Stimulated activated CD8-positive, alpha-beta memory T cell treated with anti-CD3 and anti-CD28 coated beads, Interleukin-15, amount 100 ng/mL, for 24 hours (primary cell): Measurements from ENCODE around the gene PRLH.

Source experiments
- DNase-seq: peaks from one replicate; pipeline ENCODE4 v3.0.0-alpha.2; 2020; ENCODE audit warnings: low read depth

The PRLH gene

DNA sequence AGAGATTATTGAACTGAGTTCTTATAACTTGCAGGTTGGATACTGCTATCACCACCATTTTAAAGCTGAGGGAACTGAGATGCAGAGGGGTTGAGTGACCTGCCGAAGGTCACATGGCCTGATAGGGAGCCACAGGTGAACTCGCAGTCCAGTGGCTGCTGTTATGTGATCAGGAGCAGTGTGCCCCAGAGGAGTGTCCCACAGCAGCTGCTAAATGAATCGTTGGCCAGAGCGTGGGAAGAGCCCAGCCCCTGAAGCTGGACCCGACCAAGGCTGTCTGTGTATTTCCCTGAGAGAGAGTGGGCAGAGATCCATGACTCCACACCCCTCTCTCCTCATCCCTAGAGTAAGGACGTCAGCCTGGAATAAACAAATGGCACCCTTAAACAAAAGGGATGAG, 26.7 kb upstream of the PRLH start:
- no peak for DNase-seq

DNA sequence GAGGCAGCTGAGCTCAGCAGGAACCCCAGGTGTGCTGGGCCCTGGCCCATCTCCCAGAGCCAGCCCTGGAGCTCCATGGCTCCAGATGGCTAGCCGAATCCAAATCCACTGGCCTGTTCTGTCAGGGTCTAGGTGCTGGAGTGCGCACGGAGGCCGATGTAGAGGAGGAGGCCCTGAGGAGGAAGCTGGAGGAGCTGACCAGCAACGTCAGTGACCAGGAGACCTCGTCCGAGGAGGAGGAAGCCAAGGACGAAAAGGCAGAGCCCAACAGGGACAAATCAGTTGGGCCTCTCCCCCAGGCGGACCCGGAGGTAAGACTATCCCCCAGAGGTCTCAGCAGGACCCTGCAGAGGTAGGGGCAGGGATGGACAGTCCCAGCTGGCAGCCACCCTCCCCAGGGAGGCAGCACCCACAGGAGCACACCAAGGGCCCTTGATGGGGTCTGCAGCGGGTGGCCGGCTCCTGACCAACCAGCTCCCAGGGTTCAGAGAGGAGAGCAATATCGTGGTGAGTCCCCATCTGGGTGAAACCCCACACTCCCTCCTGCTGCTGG, 26.1 kb upstream of the PRLH start:
- DNase-seq: no peak

DNA sequence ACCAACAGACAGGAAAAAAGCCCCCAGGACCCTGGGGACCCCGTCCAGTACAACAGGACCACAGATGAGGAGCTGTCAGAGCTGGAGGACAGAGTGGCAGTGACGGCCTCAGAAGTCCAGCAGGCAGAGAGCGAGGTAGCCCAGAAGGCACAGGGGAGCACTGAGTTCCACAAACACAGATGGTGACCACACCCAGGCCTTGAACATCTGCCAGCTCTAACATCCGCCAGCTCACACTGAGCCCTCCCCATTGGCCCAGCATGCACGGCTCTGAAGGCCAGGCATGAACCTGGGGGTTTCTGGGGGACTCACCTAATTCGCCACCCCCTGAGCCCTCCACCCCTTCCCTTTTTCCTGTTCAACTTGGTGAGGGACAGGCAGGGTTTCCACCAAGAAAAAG, 25.6 kb upstream of the PRLH start:
- no peak for DNase-seq

DNA sequence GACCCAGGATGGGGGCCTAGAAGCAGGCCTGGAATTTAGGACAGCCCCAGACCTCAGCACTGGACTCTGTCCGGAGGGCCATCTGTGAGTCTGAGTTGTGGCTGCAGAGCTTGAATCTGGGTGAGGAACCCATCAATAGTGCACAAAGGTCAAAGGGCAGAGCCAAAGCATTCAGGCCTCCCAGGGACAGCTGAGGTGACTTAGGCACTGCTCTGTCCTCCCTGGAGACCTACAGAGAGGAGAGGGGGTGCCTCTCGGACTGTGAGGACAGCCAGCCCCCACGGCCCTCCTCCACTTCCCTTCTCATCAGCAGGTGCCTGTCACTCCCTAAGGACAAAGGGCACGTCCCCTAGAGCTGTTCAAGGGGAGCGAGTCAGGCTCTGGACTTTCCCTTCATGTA, 25.1 kb upstream of the PRLH start:
- no peak for DNase-seq

DNA sequence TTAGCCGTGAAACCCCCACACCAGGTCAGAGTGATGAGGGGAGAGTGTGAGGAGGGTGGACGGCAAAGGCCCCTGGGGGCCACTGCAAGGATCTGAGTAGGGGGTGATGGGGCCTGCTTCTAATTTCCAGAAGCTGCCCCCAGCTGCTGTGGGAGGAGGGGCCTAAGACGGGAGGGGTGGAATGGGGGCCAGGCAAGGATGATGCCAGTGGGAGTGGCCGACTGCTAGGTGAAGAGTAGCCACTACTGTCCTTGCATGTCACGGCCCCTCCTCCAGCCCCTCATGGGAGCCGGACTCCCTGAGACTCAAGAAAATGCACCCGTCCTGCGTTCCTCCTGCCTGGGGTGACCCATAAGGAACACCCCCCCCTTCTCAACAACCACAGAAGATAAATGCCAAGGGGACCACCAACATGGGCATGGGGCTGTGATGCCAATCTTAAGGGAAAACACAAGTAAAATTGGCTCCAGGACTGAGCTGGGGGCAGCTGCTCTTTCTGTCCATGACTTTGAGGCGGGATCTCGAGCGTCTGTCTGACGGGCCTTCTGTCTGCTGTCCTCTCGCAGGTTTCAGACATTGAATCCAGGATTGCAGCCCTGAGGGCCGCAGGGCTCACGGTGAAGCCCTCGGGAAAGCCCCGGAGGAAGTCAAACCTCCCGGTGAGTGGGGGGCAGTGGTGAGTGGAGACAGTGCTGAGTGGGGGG, 24.2 kb upstream of the PRLH start:
- DNase-seq: no peak

DNA sequence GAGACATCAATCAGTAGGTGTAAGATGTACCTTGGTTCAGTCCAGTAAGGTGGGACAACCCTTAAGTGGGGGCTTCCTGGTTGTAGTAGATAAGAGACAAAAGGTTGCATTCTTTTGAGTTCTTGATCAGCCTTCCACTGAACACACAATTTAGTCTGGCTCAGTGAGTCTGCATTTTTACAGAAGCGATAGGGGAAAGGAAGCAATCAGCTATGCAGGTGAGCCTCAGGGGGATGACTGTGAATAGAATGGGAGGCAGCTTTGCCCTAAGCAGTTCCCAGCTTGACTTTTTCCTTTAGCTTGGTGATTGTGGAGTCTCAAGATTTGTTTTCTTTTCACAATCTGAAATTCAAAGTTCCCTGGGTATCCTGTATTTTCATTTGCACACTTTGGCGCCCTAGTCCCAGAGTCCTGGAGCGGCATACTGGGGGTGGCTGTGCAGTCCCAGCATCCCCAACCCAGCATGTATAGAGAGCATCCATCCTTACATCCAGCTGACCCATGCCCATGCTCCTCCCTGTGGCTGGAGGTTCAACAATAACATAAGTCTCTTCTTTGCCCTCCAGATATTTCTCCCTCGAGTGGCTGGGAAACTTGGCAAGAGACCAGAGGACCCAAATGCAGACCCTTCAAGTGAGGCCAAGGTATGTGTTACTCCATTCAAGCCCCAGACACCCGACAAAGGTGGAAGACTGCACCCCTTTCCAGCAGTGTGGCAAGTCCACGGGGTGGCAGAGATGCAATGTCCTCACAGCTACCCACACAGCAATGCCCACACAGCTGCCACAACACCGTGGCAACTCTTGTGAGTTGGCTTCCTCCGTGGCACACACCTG, 20.1 kb upstream of the PRLH start:
- no peak for DNase-seq

DNA sequence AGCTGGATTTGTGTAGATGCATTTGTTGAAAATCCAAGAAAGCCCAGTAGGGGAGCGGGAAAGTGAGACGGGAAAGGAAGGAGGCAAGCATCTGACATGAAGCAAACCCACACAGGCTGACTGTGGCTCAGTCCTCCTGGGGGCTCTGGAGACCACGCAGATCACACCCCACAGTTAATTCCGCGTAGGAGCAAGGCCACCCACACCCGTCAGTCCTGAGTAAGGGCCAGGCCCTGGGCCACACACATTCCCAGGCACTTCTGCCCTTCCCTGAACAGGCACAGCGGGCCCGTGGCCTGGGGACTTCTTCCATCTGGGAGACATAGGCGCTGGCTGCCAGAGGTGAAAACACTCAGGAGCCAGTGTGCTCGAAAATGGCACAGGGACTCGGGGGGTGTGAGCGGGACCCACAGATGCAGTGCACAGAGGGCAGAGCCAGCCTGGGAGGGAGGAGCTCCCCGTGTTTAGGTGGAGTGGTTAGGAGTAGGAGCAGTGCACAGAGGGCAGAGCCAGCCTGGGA, 19.4 kb upstream of the PRLH start:
- no peak for DNase-seq

DNA sequence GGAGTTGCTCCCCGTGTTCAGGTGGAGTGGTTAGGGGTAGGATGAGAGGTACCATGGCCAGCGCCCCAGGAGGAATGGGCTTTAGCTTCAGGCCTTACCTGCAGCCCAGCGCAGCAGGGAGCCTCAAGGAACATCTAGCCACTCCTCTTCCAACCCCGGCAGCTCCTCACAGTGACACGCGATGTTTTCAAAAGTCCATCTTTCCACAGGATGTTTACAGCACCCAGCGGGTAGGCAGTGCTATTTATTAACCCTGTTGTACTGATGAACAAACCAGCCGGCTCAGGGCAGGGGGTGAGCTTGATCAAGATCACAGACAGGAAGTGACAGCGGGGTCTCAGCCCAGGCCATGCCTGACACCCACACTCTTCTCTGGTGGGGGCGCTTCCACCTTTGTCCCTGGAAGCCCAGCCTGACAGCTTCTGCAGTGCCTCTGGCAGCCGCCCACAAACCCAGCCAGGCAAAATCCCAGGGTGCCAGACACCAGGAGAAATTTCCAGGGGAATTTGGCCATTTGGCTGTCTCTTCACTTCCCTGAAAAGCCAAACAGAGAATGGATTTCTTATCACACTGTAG, 18.4 kb upstream of the PRLH start:
- DNase-seq: no peak

DNA sequence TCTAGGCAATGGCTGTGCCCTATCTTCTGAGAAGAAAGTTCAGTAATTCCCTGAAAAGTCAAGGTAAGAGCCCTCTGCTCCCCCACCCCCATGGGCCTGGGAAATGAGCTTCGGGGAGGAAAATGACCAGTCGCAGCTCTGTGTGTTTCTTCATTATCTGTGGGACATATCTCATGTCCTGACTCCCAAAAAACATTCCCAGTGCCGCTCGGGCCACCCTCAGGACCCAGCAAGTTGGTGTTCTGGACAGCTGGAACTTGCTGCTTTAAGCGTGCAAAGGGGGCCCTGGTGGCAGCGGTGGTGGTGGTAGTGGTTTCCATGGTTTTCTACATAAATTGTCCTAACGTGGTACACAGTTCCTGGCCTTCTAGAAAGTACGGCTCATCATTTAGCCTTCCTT, 17.2 kb upstream of the PRLH start:
- DNase-seq: no peak

DNA sequence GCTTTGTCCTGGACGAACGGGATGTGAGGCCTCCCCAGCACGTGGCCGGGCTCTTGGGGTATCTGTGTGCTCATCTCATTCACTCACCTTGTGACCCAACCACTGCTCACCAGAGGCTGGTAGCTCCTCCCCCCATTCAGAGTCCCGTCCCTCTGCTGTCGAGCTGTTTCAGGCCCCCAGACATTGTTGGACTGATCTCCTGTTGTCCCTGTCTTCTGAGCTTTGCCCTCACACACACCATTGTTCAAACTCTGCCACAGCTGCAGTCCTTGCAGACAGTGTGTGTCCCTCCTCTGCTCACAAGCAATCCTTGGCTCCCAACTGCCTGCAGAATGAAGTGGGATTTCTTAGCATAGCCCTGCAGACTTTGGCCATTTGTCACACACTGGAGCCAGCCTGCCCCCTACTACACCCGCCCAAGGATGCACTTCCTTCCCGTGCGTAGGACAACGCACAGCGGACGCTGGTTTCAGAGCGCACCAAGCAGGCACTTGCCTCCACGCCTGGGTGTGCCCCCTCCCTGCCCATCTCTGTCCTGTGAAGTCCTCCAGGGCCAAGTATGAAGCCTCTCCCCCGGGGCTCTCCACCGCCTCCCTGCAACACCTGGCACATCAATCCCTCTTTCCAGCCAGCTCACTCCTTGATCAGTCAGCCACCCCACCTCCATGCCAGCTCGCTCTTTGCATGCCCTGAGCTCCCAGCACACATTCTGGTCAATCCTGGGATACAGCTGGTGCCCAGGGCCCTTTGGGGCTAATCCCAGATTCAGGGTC, 16.5 kb upstream of the PRLH start:
- no peak for DNase-seq

DNA sequence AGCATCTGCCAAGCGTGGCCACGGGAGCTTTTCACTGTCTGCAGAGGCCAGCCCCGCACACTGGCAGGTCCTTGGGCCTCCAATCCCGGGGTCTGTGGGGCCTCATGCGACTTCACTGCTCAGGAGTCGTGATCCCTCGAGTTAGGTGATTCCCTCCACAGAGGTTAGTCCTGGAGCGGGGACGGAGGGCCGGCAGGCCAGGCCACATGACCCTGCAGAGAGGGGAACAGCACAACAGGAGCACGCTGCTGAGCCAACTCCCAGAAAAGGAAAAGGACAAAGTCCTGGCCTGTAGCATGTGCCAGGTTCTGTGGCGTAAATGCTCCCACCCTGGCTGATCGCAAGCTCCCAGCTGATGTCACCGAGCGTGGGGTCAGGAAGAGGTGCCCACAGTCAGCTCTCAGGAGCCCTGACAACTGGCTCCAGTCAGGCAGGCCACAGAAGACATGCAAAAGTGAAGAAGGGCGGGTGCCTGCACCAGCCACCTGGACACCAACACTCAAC, 15.3 kb upstream of the PRLH start:
- DNase-seq: no peak

DNA sequence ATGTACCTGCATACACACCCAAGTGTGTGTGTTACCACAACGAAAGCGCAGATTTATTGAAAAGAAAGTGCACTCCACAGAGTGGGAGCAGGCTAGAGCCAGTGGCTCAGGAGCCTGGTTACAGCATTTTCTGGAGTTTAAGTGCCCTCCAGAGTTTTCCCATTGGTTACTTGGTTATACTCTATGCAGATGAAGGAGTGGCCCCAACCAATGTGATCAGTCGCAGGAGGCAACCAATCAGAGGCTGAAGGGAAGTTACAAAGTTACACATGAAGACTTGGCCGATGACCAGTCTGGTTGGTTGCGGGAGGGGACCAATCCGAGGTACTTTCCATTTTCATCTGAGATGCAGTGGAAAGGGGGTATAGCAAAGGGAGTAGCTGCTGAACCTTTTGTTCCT, 13.5 kb upstream of the PRLH start:
- no peak for DNase-seq

DNA sequence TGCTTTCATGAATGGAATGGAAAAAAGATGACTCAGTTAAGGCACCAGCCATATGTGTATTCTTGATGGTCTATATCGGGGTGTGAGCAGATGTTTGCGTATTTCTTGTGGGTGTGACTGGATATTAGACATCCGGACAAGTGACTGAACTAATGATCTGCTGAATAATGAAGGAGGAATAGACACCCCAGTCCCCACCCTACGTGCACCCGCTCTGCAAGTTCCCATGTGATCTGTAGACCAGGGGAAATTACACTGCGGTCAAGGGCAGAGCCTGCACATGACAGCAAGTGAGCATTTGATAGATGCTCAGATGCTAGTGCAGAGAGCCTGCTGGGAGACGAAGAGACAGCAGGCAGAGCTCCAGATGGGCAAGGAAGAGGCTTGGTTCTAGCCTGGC, 12.4 kb upstream of the PRLH start:
- DNase-seq: no peak

DNA sequence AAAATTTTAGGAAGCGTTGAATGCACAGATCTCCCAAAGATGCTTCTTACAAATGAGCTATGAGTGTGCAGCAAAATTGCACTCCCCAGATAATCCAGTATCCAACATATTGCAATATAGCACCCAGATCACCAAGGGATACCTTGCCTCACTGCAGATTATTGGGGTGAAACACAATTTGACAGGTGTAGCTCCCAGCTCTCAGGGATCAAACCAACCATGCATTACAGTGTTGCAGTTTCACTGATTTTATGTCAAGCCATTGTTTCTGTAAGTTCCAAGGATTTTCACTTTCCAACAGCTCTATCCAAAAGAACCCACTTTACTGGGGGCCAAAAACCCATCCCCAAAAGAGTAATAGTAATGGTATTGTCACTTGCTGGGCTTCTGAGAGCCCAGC, 10.8 kb upstream of the PRLH start:
- no peak for DNase-seq

DNA sequence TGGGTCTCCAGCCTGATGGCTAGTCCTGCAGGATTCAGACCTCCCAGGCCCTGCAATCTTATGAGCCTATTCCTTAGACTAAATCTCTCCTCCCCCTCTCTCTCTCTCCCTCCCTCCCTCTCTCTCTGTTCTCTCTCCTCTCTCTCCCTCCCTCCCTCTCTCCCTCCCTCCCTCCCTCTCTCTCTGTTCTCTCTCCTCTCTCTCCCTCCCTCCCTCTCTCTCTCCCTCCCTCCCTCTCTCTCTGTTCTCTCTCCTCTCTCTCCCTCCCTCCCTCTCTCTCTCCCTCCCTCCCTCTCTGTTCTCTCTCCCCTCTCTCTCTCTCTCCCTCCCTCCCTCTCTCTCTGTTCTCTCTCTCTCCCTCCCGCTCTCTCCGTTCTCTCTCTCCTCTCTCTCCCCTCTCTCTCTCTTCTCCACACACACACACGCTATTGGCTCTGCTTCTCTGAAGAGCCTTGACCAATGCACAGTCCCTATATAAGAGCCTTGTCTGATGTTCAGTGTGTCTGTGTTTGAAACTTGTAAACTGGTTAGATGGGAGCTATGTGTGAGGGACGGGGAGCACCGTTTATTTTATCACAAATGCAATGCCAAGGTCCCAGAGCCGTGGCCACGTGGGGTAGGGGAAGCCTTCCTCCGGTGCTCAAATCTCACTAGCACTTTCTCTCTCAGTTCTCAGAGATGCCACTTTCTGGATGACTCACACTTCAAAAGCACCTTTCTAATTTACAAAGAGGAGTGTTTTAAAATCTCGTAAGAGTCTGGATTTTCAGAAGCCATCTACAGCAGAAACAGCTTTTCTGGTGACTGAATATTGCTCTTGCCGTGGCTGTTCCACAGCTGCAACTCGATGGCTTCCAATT, 9.4 kb upstream of the PRLH start:
- no peak for DNase-seq

DNA sequence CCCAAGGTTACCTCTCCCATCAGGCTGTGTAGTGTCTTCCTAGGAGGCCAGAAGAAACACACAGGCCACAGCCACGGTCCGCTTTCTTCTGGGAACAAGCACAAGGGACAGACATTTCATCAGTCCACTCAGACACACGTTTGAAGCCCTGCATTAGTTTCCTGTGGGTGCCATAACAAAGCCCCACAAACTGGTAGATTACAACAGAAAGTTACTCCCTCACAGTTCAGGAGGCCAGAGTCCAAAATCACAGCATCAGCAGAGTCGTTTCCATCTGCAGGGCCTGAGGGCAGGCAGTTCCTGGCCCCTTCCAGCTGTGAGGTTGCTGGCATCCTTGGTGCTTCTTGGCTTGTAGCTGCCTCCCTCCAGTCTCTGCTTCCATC, 8.8 kb upstream of the PRLH start:
- no peak for DNase-seq

DNA sequence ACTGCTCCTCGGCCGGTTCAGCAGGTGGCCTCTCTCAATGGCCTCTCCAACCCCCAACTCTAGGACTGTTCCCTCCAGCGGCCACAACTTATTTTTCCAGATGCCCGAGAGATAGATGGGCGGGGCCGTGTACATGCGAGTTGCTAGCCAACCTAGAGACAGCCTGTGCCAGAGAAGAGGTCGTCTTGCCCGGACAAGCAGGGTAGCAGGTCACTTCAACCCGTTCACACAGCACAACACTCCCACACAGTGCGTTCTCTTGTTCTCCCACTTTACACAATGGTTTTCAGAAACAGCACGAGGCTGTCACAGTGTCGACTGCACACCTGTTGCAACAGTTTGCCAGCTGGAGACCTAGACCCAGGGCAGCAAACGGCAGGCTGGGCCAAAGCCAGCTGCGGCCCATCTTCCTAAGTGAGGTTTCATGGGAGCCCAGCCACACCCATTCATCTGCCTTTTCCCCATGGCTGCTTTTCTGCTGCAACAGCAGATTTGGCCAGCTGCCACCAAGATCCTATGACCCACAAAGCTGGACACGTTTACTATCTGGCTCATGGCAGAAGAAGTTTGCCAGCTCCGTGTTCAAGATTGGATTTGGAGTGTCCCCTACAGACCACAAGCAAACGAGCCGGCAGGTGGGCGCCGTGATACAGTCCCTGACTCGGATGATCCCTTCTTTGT, 7.3 kb upstream of the PRLH start:
- DNase-seq: no peak

DNA sequence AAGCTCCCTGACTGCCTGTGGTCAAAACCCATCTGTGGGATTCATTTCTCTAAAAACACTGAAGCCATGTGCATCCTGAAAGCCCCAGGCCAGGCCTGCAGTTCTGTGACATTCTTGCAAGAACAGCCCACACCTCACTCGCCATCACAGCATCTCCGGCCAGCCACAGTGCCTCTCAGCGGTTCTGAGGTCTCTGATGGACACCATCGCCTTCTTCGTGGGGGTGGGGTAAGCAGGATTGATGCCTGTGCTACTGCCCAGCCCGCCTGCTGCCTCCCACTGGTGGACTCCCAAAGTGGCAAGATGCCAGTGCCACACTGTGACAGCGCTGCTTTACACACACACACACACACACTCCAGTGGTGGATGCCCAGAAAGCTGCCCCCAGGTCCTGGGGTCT, 5.2 kb upstream of the PRLH start:
- DNase-seq: no peak

DNA sequence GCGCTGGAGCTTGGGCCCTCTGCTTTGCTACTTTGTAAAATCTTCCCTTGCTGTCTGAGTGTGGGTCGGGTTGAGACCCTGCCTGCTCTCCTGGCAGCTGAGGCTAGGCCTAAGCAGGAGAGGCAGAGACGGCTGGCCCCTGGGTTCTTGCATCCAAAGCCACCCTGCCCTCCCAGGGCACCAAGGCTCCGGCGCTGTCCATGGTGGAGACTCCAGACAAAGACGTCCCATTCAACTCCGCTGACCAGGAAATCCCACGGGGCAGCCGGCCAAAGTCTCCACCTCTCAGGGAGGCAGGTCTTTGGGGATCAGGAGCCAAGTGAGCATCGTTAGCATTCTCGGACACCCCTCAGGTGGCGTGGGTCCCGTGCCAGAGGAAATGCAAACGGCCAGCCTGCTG, 2.6 kb upstream of the PRLH start:
- DNase-seq: no peak

DNA sequence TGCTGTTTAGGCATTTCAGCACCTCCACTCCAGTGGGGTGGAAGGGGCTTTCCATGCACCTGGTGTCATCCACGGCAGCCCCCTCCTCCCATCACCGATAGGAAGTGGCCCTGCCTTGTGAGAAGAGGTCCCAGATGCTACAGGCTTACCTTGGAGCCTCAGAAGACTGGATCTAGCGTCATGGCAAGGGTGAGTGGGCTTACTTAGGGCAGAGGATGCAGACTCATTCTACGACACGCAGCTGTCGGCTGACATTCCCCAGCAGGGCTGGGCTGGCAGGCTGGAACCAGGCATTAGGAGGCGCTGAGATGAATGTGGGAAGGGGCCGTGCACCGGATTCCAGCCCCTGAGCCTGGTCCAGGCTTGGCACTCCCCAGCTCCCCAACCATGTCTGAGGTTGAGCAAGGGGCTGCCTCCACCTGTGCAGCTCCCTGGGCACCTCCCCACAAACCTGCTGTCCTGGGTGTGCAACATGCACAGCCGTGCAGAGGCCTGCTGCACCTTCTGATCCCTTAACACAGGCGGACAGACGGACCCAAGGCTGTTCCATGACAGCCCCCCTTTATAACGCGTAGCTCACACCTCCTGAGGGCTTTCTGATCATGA, 1.7 kb upstream of the PRLH start:
- DNase-seq: no peak
